Measurements from ENCODE around the gene CD1C.
"Not testable (repeated sequence)": the region's sequence is repeated elsewhere in the genome, so short reads cannot be mapped to it uniquely, and the experiment has no call there.

Gene CD1C

DNA sequence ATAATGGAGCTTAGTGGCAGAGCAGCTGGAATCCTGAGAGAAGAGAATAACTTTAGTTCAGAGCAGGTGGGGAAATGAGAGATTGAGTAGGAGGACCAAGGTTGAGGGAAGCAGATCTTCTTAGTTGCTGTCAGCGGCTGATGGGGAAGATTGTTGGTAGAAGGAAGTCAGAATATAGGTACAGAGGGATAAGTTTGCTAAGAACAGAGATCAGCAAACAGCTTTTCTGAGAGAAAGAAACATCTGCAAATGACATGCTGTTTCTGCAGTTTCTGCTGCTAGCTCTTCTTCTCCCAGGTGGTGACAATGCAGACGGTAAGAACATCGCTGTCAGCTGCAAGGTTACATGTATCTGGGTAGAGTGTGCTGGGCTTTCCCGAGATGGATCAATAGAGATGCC is at the start of gene CD1C:
Gene CD1C (plus strand): TSS at position 113 of the 400 bp plus-strand sequence. CDS start 142 bp downstream, at position 255.
- DNase-seq (ENCODE audit: low read depth): no peak

- DNase-seq (ENCODE audit: low read depth): no peak
Observed at GRCh38 chr1:158246650-158247049, 43.1 kb upstream of the CD1C start.

- DNase-seq (ENCODE audit: low read depth): no peak
Observed at GRCh38 chr1:158248118-158248517, 41.6 kb upstream of the CD1C start.

DNA sequence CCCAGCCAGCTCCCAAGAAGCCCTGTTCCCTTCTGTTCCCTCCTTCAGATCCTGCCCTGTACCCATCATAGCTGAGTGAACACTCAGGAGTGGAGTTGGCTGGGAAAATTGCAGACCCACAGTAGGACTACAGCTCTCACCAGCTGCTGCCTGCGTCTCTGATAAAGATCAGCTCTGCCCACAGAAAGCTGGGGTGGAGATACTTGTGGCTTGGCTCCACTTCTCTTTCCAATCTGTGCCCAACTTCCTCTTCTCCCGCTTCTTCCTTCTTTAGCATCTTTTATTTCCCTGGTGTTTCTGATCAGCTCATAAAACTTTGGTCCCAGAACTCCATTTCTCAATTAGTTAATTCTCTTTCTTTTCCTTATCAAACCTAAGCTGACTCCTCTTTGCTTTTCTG is 41.0 kb upstream of the CD1C start:
- DNase-seq (ENCODE audit: low read depth): no peak

GRCh38 chr1:158249646-158250045 is 40.1 kb upstream of the CD1C start:
- no peak for DNase-seq (ENCODE audit: low read depth)

- no peak for DNase-seq (ENCODE audit: low read depth)
Observed at GRCh38 chr1:158251163-158251562, 38.6 kb upstream of the CD1C start.

DNA sequence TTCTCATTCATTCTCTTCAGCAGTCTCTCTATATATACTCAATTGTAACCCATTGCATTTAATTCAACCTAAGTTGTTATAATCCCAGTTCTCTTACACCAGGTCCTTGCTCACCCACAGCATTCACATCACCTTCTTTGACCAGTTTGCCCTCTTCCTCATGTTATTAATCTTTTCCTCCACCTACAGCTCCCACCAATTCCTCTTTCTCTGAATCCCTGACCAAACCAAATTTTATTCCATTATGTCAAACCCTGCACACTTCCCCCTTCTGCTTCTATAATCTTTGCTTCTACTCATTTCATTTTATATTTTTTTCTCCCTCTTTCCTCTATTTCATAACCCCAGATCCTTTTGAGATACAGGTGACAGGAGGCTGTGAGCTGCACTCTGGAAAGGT is 34.1 kb upstream of the CD1C start:
- DNase-seq (ENCODE audit: low read depth): no peak

GRCh38 chr1:158256747-158257146 is 33.0 kb upstream of the CD1C start:
- not testable (repeated sequence) for DNase-seq (ENCODE audit: low read depth)

- DNase-seq (ENCODE audit: low read depth): no peak
Observed at GRCh38 chr1:158257888-158258287, 31.8 kb upstream of the CD1C start.

GRCh38 chr1:158259117-158259516 is 30.6 kb upstream of the CD1C start:
- no peak for DNase-seq (ENCODE audit: low read depth)

- no peak for DNase-seq (ENCODE audit: low read depth)
Observed at GRCh38 chr1:158272681-158273080, 17.0 kb upstream of the CD1C start.

DNA sequence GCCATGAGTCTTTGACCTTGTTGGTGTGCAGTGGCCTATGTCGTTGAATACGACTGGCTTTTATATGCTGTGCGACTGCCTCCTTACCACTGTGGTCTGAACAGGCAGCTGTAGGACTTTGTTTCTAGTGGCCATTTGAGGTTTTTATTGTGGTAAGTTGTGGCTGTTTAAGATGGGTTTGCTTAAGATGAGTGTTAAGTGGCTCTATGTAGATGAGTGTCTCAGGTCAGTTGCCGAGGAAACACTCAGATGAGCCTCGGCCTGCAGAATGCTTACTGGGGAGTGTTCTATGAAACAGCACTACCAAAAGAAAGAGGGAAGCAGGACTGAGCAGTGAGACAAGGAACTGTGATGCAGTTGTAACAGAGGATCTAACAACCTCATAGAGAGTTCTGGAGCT is 14.9 kb upstream of the CD1C start:
- DNase-seq (ENCODE audit: low read depth): no peak

- DNase-seq (ENCODE audit: low read depth): not testable (repeated sequence)
Observed at GRCh38 chr1:158282421-158282820, 7.3 kb upstream of the CD1C start.

GRCh38 chr1:158283965-158284364 is 5.8 kb upstream of the CD1C start:
- no peak for DNase-seq (ENCODE audit: low read depth)

DNA sequence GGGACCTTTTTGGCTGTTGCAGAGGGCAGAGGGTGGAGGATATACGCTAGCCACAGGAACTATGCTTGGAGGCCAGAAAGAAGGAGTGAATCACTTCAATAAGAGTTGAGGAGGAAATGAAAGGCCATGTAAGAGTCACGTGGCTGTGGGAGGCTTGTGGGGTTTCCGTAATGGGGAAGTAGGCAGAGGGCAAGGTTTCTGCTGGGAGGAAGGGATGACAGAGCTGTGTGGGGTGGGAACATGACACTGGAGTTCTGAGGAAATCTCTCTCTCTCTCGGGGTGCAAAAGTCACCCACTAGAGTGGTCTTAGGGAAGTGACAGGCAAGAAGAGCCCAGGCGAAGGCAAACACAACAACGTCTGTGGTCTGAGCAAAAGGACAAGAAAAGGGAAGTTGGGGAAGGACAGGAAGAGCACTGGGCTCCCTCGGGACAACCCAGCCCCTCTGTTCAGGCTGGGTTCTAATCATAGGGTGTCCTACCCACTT is 3.9 kb upstream of the CD1C start:
- DNase-seq (ENCODE audit: low read depth): no peak

DNA sequence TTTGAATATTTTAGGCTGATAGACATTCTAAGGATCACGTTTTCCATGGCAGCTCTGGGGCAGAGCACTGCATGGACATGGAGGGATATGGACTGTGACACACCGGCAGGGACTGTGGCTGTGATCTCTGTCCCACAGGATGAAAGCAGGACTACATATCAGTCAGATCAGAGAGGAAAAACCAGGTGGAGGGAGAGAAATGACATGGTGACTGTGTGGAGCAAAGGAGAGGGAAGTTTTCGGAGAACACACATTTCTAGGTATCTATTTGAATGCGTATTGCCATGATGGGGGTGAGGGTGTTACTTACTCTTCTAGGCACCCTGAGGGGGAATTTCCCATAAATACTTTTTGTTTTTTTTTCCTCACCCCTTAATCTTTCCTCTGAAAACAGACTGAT is 3.2 kb upstream of the CD1C start:
- DNase-seq (ENCODE audit: low read depth): no peak

- DNase-seq (ENCODE audit: low read depth): no peak
Observed at GRCh38 chr1:158286941-158287346, 2.8 kb upstream of the CD1C start.

- DNase-seq (ENCODE audit: low read depth): no peak
Observed at GRCh38 chr1:158290321-158290844, 660 bp downstream of the CD1C start.

DNA sequence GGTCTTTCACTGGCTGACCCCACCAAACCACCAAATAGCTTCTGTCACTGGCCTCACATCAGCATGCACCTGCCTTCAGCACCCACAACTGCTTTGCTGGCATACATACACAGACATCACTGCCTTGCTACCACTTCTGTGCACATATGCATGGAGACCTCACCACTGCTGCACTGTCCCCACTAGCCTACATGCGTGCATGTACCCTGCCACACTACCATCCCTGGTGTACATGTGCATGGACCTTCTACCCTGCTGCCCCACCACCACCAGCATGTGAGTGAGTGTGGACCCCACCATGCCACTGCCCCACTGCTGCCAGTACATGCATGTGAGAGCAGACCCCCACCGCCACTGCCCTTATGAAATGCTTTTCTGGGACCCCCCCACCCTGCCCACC is 6.1 kb downstream of the CD1C start:
- DNase-seq (ENCODE audit: low read depth): no peak

DNA sequence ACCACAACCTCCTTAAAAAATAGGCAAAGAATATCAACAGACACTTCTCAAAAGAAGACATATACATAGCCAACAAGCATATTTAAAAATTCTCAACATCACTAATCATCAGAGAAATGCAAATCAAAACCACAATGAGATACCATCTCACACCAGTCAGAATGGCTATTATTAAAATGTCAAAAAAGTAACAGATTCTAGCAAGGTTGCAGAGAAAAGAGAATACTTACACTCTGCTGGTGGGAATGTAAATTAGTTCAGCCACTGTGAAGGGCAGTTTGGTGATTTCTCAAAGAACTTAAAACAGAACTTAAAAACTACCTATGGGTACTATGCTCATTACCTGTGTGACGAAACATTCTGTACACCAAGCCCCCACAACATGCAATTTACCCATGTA is 20.9 kb downstream of the CD1C start:
- DNase-seq (ENCODE audit: low read depth): no peak

GRCh38 chr1:158311066-158311465 is 21.3 kb downstream of the CD1C start:
- DNase-seq (ENCODE audit: low read depth): no peak

DNA sequence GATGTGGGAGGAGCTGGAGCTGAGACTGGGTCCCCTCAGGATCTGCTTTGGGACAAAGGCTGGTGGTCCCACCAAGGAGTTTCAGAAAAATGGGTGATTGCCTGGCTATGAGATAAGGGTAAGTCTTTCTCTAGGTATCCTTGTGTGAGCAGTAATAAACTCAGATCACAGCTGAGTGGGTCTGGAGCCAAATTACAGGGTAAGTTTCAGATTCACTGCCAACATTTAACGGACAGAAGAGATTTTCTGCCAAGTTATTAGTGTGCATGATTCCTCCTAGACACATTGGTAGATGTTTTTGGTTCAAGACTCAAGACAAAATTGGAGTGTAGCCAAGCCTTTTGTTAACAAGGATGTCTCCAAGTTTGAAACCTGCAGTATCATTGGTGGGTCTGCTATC is 34.1 kb downstream of the CD1C start:
- no peak for DNase-seq (ENCODE audit: low read depth)

DNA sequence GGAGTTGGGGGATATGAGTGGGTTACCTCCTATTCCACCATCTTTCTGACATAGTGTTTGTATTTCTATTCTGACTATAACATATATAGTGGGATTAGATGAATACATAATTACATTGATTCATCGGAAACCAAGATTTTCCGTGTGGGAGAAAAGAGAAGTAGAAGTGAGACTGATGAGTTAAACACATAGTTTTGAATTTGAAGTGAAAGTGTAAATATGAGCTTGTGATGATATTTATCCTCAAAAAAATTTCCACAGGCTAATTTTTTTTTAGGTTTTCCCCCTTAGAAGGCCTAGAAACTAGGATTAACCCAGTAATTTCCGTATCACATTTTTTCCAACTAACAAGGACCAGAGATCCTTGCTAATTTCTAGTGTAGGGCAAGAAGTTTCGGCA is 34.7 kb downstream of the CD1C start:
- no peak for DNase-seq (ENCODE audit: low read depth)

DNA sequence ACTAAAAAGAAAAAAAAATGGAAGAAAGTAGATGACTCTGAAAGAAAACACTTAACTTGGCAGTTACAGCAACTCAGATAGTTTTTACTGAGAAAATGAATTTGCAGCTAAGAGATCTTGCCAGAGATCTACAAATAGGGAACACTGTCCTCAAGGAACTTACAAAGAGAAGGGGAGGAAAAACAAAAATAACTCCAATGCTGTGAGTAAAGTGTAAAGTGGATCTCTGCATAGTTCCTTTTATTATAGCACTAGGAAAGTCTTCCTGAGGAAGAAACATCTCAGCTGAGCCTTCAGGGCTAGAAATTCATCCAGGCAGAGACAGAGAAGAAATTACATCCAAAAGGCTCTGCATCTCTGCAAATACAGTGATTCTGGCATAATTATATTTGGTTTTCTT is 37.8 kb downstream of the CD1C start:
- DNase-seq (ENCODE audit: low read depth): no peak

GRCh38 chr1:158328426-158328825 is 38.7 kb downstream of the CD1C start:
- DNase-seq (ENCODE audit: low read depth): no peak

All from HS-5 (cell line).